Putamen (tissue), 1 donor: ENCODE data around the gene ARMC2.

Experiments
- DNase-seq: peaks from one replicate; pipeline ENCODE4 v3.0.0-alpha.2; 2016; ENCODE audit warnings: low spot score

ARMC2 gene

DNA sequence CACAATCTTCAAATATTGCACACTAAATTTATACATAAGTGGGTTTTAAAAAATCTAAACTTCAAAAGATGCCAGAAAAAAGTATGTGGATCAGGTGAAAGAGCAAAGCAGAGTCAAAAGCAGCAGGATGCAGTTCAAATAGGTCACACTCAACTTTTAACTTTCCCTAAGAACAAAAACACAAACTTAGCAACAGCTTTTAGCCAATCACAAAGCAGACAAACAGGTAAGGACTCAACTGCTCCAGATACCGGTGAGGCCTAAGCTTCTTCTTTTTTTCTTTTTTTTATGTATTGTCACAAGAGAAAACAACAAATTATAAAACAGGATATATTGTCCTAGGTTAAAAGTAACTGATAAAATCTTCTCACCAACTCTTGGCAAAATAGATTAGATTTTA is 171.7 kb downstream of the ARMC2 start:
- DNase-seq: no peak

DNA sequence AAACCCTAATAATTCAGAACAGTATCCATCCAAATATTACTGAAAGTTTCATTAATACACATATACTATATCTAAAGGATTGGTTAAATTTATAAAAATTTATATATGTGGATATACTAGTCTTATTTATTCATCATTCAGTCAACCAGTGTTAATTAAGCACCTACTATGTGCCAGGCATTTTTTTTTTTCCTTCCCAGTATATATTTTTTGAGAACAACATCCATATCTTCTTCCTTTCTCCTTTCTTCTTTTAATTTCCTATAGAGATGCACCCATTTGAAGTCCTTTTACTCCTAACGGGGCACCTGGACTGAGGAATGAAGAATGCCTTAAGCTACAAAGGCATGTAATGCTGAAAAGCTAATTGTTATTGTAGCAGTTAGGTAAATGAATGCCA is 173.6 kb downstream of the ARMC2 start:
- no peak for DNase-seq

DNA sequence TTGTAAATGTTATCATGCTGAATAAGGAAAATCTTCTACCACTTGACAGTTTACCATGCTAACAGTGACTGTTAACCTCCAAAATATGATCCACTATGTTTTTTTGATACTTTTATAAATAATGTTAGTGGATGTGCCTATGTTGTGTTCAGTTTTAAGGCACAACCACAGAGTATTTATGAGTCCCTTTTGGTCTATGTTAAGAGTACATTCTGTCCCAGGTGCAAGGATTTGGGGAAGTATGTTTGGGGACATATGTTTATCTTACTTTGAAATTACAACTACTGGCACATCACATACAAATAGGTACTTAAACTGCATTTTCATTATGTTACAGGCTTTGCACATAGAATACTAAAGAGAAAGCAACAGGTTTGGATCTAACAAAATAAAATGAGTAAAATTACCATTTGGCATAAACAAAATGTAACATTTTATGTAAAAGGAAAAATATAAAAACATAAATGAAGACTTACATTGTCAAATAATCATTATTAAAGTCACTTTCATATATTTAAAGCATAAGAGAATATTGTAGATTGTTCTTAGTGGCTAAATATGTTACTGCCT is 175.2 kb downstream of the ARMC2 start:
- DNase-seq: no peak
